ENCODE results near the gene RYR2. TPM values are rescaled to one million over a fixed set of nuclear protein-coding genes. Genes with fewer than 3 reads are reported as not detected.

RYR2 gene
- total and polyA plus RNA-seq, 2 experiments from 2014 or later, result not detected

DNA sequence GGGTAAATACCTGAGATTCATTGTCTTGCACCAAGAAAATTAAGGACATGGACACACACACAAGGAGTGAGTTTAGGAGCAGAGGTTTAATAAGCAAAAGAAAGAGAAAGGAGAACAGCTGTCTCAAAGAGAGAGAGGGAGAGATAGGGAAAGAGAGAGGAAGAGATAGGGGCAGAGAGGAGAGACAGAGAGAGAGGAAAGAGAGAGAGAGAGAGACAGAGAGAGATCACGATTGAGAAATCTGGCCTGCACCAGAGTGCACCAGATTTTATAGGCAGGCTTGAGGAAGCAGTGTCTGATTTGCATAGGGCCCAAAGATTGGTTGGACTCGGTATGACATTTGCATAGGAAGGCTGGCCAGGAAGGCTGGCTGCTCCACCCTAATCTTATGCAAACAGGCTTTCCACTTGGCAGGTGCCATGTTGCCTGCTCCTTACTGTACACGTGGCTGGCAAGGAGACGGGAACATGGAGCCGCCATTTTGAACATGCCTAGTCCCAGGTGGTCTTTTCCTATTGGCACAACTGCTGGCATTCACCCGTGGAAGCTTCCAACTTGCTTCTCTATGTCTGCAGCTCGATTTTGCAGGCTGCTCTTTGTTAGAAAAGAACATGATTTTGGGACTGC is 428.8 kb downstream of the RYR2 start:
- 8 to 14% methylated on average over 7 of the region's 7 CpGs for WGBS, 2 experiments (ENCODE audit: low coverage in 1 of 2, low lambda C conversion rate in 2 of 2, missing lambda C conversion rate in 2 of 2)

DNA sequence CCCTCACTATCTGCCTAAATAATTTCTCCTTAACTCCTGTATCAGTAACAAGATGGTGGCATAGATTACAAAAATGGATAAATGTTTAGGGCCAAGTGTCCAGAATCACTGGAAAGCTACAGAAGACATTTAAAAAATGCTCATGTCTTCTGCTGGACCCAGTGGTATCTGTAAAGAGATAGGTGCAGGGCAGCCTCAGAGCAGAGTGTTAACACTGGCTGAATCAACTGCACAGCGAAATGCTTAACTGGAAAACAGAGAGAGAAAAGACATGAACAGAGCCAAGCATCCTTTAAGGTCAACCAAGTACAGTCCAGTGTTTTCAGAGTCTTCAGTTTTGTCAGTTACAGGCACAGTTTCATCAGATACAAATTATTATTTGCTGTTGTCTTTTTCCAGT is 429.4 kb downstream of the RYR2 start:
- no peaks in the 10 kb centered on the region for H3K79me2 ChIP-seq (ENCODE audit: insufficient read depth)
- H3K27me3 ChIP-seq (replicated peaks; ENCODE audit: insufficient read depth), result no peaks in the 10 kb centered on the region
- WGBS, 2 experiments (ENCODE audit: low coverage in 1 of 2, low lambda C conversion rate in 2 of 2, missing lambda C conversion rate in 2 of 2), result 0% methylated on average over 1 of the region's 1 CpG
- no peaks in the 10 kb centered on the region for H3K36me3 ChIP-seq (ENCODE audit: low read depth)
- no peak for DNase-seq
- TF ChIP-seq EZH2 (IDR thresholded peaks at IDR 0.05; ENCODE audit: insufficient read depth, poor library complexity, severe bottlenecking) (no peak), EZH2phosphoT487 (IDR thresholded peaks at IDR 0.05; ENCODE audit: insufficient read depth, low read depth) (no peak)
- no peak overlapping the region for H3K27ac ChIP-seq
- no peak overlapping the region for H3K4me3 ChIP-seq
- H3F3A ChIP-seq (ENCODE audit: insufficient read depth), result no peaks in the 10 kb centered on the region
- no peaks in the 10 kb centered on the region for H4K20me1 ChIP-seq (ENCODE audit: insufficient read depth)
- no peaks in the 10 kb centered on the region for H3K4me1 ChIP-seq (ENCODE audit: insufficient read depth)
- no peak overlapping the region for H2AFZ ChIP-seq
- no peaks in the 10 kb centered on the region for H3K9me3 ChIP-seq (ENCODE audit: low read depth)
- in situ Hi-C loops (cut with MboI), result no loop called here
- no peak overlapping the region for H3K4me2 ChIP-seq (ENCODE audit: unreplicated experiment)
- no peak overlapping the region for H3K9ac ChIP-seq
- H3K9me2 ChIP-seq (ENCODE audit: insufficient read depth), result no peaks in the 10 kb centered on the region

More for the DNA sequence above, 428.8 kb downstream of the RYR2 start:
- in situ Hi-C loops (cut with MboI), result no loop called here
- DNase-seq, result no peak
- H3K9ac ChIP-seq, result no peak overlapping the region
- no peak overlapping the region for H2AFZ ChIP-seq
- H3K4me1 ChIP-seq (ENCODE audit: insufficient read depth), result no peaks in the 10 kb centered on the region
- H3K9me2 ChIP-seq (ENCODE audit: insufficient read depth), result no peaks in the 10 kb centered on the region
- H4K20me1 ChIP-seq (ENCODE audit: insufficient read depth), result no peaks in the 10 kb centered on the region
- no peaks in the 10 kb centered on the region for H3K36me3 ChIP-seq (ENCODE audit: low read depth)
- no peaks in the 10 kb centered on the region for H3K79me2 ChIP-seq (ENCODE audit: insufficient read depth)
- no peak overlapping the region for H3K4me3 ChIP-seq
- H3F3A ChIP-seq (ENCODE audit: insufficient read depth), result no peaks in the 10 kb centered on the region
- no peak overlapping the region for H3K4me2 ChIP-seq (ENCODE audit: unreplicated experiment)
- H3K9me3 ChIP-seq (ENCODE audit: low read depth), result no peaks in the 10 kb centered on the region
- no peaks in the 10 kb centered on the region for H3K27me3 ChIP-seq (replicated peaks; ENCODE audit: insufficient read depth)
- H3K27ac ChIP-seq, result no peak overlapping the region
- TF ChIP-seq EZH2 (IDR thresholded peaks at IDR 0.05; ENCODE audit: insufficient read depth, poor library complexity, severe bottlenecking), result no peak

DNA sequence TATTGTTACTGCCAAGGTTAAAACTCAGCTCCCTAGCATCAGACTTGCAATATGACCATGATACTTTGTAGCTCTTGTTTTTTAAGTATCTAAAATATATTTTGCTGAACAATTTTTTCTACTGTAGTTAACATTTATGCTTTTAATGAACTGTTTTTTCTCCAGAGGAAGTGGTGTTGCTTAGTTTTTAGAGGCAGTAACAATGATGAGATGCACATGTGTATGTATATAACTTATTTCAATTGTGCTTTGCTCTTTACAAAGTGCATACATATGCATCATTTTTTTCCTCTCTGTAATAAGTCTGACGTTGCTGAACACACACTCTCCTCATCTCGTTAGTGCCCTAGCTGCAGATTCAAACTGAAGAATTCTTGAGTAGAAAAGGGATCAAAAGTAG is 430.0 kb downstream of the RYR2 start:
- DNase-seq, result no peak
- in situ Hi-C loops (cut with MboI), result no loop called here
- H3K9me3 ChIP-seq (ENCODE audit: low read depth), result no peaks in the 10 kb centered on the region

DNA sequence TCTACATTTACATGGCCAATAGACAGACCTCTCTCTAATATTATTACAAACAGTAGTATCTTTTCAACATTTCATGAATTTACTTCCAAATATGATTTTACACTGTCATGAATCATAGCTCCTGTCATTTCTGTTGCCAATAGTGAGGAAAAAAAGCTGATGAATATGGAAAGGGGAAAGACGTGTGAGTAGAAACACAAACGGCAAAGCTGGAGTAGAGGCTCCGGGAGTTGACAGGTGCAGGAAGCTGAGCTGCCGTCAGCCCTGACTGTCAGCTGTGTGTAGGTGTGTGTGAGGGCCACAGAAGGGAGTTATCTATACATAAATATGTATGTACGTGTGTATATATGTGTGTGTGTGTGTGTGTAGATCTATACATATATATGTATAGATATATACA is 431.9 kb downstream of the RYR2 start:
- in situ Hi-C loops (cut with MboI), result no loop called here
- no peaks in the 10 kb centered on the region for H3F3A ChIP-seq (ENCODE audit: insufficient read depth)
- H3K4me2 ChIP-seq (ENCODE audit: unreplicated experiment), result no peak overlapping the region
- no peaks in the 10 kb centered on the region for H3K79me2 ChIP-seq (ENCODE audit: insufficient read depth)
- H3K9me3 ChIP-seq (ENCODE audit: low read depth), result no peaks in the 10 kb centered on the region
- H3K27me3 ChIP-seq (replicated peaks; ENCODE audit: insufficient read depth), result no peaks in the 10 kb centered on the region
- DNase-seq, result no peak
- 17 to 23% methylated on average over 5 of the region's 5 CpGs for WGBS, 2 experiments (ENCODE audit: low coverage in 1 of 2, low lambda C conversion rate in 2 of 2, missing lambda C conversion rate in 2 of 2)
- H3K27ac ChIP-seq, result no peak overlapping the region
- no peak overlapping the region for H3K9ac ChIP-seq
- H3K4me1 ChIP-seq (ENCODE audit: insufficient read depth), result no peaks in the 10 kb centered on the region
- H4K20me1 ChIP-seq (ENCODE audit: insufficient read depth), result no peaks in the 10 kb centered on the region
- no peak overlapping the region for H2AFZ ChIP-seq
- TF ChIP-seq EZH2 (IDR thresholded peaks at IDR 0.05; ENCODE audit: insufficient read depth, poor library complexity, severe bottlenecking) (no peak), EZH2phosphoT487 (IDR thresholded peaks at IDR 0.05; ENCODE audit: insufficient read depth, low read depth) (no peak)
- no peak overlapping the region for H3K4me3 ChIP-seq
- H3K36me3 ChIP-seq (ENCODE audit: low read depth), result no peaks in the 10 kb centered on the region
- no peaks in the 10 kb centered on the region for H3K9me2 ChIP-seq (ENCODE audit: insufficient read depth)

More for the DNA sequence above, 430.0 kb downstream of the RYR2 start:
- H3F3A ChIP-seq (ENCODE audit: insufficient read depth), result no peaks in the 10 kb centered on the region
- no peaks in the 10 kb centered on the region for H4K20me1 ChIP-seq (ENCODE audit: insufficient read depth)
- 0 to 2% methylated on average over 2 of the region's 2 CpGs for WGBS, 2 experiments (ENCODE audit: low coverage in 1 of 2, low lambda C conversion rate in 2 of 2, missing lambda C conversion rate in 2 of 2)
- H3K27me3 ChIP-seq (replicated peaks; ENCODE audit: insufficient read depth), result no peaks in the 10 kb centered on the region
- H3K9ac ChIP-seq, result no peak overlapping the region
- no peak overlapping the region for H3K4me2 ChIP-seq (ENCODE audit: unreplicated experiment)
- H3K27ac ChIP-seq, result no peak overlapping the region
- H3K9me2 ChIP-seq (ENCODE audit: insufficient read depth), result no peaks in the 10 kb centered on the region
- TF ChIP-seq EZH2 (IDR thresholded peaks at IDR 0.05; ENCODE audit: insufficient read depth, poor library complexity, severe bottlenecking) (no peak), EZH2phosphoT487 (IDR thresholded peaks at IDR 0.05; ENCODE audit: insufficient read depth, low read depth) (no peak)
- H3K4me1 ChIP-seq (ENCODE audit: insufficient read depth), result no peaks in the 10 kb centered on the region
- H3K4me3 ChIP-seq, result no peak overlapping the region
- H3K79me2 ChIP-seq (ENCODE audit: insufficient read depth), result no peaks in the 10 kb centered on the region
- no peaks in the 10 kb centered on the region for H3K36me3 ChIP-seq (ENCODE audit: low read depth)
- H2AFZ ChIP-seq, result no peak overlapping the region

DNA sequence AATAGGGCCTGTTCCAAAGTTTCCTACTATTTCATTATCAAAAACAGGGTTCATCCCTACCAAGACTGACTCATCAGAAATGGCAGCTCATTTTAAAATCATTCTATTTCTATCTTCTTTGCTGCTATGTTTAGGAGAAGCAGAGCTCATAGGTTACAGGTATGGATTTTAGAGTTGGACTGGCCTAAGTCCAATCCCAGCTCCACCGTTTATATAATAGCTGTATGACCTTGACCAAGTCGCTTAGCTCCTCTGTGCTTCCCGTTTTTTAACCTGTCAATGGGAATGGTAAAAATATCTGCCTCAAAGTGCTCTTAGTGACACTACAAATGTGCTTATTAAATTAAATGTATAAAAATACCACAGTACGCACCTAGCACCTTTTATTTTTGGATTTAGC is 436.1 kb downstream of the RYR2 start:
- H4K20me1 ChIP-seq (ENCODE audit: insufficient read depth), result no peaks in the 10 kb centered on the region
- H3K4me2 ChIP-seq (ENCODE audit: unreplicated experiment), result no peak overlapping the region
- in situ Hi-C loops (cut with MboI), result no loop called here
- WGBS, 2 experiments (ENCODE audit: low coverage in 1 of 2, low lambda C conversion rate in 2 of 2, missing lambda C conversion rate in 2 of 2), result 7 to 9% methylated on average over 4 of the region's 4 CpGs
- H3K36me3 ChIP-seq (ENCODE audit: low read depth), result no peaks in the 10 kb centered on the region
- TF ChIP-seq EZH2phosphoT487 (IDR thresholded peaks at IDR 0.05; ENCODE audit: insufficient read depth, low read depth), result no peak
- no peak for TF ChIP-seq EZH2 (IDR thresholded peaks at IDR 0.05; ENCODE audit: insufficient read depth, poor library complexity, severe bottlenecking)
- H3K4me1 ChIP-seq (ENCODE audit: insufficient read depth), result no peaks in the 10 kb centered on the region
- H3K9ac ChIP-seq, result no peak overlapping the region
- DNase-seq, result no peak
- H3K27ac ChIP-seq, result no peak overlapping the region
- H2AFZ ChIP-seq, result no peak overlapping the region
- H3K9me2 ChIP-seq (ENCODE audit: insufficient read depth), result no peaks in the 10 kb centered on the region
- H3F3A ChIP-seq (ENCODE audit: insufficient read depth), result no peaks in the 10 kb centered on the region
- no peaks in the 10 kb centered on the region for H3K79me2 ChIP-seq (ENCODE audit: insufficient read depth)
- no peaks in the 10 kb centered on the region for H3K9me3 ChIP-seq (ENCODE audit: low read depth)
- H3K27me3 ChIP-seq (replicated peaks; ENCODE audit: insufficient read depth), result no peaks in the 10 kb centered on the region
- H3K4me3 ChIP-seq, result no peak overlapping the region
